GM18873 (cell line): ENCODE measurements around the gene REEP1.

Experiments used
- ATAC-seq: cut with Tn5 transposase; IDR thresholded peaks from one replicate; pipeline ENCODE4 v1.9.1; 2021; ENCODE audit warnings: mild to moderate bottlenecking, moderate library complexity, moderate number of reproducible peaks; ENCODE audit not compliant: unreplicated experiment, low FRiP score

The REEP1 gene, protein sequence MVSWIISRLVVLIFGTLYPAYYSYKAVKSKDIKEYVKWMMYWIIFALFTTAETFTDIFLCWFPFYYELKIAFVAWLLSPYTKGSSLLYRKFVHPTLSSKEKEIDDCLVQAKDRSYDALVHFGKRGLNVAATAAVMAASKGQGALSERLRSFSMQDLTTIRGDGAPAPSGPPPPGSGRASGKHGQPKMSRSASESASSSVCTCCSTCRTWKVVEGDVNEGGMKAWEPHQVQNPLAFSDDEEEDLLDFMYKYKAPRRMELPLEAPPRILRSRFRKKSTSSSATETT

DNA sequence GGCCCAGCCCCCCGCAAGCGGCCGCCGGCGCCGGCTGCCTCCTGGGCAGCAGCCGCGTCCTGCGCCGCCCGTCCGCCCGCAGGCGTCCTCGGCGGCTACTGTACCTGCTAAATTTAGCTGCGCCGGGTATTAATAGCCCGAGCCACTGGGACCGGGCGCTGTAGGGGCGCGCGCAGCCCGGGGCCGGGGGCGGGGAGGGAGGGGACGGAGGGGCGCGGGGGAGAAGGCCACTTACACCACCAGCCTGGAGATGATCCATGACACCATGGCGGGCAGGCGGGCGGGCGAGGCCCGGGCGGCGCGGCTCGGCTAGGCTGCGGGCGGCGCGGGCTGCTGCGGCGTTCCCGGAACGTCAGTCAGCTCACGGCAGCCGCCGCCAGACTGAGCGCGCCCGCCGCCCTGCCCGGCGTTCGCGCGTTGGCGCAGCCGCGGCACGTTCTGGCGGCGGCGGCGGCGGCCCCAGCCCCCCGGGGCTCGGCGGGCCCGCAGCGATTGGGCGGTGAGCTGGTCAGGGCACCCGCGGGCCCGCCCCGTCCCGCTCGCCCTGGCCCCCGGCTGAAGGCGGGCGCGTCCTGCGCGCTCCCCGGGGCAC, at the start of gene REEP1:
REEP1 (minus strand) TSS at position 383 of the 592 bp plus-strand sequence; CDS start at position 267, 116 bp downstream.
- no peak for ATAC-seq

DNA sequence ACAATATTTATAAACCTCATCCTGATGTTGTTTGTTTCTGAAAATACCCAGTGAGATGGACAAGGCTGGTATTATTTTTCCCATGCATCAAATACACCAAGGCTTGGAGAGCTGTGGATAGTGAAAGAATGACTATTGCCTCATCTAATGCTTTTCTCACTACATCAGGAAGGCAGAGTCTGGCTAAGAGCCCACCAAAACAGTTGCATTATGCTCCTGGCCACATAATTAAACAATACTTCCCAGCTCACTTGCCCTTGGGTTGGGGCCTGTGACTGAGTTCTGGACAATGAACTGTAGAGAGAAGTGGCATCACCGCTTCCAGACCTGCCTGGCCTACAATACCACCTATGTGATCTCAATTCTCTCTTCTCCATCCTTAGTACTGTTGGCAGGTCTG, 46.4 kb upstream of the REEP1 start:
- ATAC-seq = no peak

DNA sequence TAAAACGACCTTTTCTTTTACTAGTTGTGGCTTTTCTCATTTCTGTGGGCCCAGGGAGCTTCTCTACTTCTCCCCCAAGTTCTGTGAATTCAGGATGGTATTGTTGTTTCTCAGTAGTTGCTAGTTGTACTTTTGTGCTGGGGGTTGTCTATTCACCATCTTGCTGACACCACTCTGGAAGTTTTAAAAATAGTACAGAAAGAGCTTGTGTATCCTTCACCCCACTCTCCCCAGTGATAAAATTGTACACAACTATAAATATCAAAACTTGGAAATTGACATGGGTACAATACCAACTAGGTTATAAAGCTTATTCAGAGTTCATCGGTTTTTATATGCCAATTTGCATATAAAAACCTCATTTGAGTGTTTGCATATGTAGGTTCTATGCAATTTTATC, 45.3 kb upstream of the REEP1 start:
- no peak for ATAC-seq

DNA sequence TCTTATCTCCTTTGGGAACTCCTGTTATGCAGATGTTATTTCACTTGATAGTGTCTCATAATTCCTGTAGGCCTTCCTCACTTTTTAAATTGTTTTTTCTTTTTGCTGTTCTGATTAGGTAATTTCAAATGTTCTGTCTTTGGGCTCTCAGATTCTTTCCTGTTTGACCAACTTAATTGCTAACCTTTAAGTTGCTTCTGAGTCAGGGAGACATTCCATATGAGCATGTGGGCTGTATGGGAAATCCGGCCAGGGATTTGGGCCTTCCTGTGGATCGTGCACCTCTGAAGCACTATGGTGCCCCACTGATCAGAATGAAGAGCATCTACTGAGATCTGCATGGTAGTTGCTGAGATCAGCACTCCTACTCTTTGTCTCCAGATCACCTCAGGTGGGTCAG, 44.7 kb upstream of the REEP1 start:
- ATAC-seq = no peak

DNA sequence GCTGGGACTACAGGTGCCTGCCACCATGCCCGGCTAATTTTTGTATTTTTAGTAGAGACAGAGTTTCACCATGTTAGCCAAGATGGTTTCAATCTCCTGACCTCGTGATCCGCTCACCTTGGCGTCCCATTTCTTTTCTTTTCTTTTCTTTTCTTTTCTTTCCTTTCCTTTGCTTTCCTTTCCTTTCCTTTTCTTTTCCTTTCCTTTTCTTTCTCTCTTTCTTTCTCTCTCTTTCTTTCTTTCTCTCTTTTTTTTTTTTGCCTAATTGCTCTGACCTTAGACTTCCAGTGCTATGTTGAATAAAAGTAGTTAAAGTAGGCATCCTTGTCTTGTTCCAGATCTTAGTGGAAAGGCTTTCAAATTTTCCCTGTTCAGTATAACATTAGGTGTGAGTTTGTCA, 41.0 kb upstream of the REEP1 start:
- ATAC-seq = no peak

DNA sequence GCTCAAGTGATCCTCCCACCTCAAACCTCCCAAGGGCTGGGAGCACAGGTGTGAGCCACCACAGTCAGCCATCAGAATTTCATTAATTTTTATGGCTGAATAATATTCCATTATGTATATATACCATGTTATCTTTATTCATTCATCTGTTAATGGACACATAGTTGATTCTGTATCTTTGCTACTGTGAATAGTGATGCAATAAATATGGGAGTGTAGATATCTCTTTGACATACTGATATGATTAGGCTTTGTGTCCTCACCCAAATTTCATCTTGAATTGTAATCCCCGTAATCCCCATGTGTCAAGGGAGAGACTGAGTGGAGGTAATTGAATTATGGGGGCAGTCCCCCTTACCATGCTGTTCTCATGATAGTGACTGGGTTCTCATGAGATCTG, 38.2 kb upstream of the REEP1 start:
- ATAC-seq = no peak

DNA sequence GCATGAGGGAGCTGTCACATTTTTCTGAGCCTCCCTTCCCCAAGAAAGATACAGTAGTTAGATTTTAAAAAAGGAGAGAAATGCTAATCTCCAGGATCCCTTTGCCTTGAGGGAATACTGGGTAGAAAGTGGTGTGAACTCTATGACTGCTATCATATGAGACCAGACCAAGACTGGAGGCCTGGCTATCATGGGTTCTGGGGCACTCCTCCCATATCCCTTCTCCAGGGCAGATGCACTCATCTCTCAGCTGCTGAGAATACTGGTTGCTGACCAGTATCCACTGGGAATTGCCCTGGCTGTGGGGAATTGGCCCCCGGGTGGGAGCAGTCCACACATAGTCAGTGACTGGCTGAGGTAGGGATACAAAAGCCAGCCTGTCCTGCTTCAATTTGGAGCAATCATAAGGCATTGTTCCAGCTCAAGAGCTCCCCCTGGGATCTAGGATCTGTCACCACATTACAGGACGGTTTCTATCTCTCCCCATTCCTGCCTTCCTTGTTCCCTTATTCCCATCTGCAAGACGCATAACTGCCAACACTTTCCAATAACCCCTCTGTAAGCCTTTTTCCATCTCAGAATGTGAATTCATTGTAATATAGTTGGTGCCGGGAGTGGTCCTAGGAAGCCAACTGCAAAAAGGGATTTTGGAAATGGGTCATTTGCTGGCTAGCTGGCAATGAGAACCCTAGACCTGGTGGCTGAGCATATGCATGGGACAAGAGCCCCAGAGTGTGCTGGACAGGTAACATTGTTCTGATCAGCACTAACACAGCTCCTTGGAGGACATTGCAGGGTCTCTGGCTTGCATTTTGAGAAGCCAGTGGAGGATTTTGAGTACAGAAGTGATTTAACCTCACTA, 35.4 kb upstream of the REEP1 start:
- no peak for ATAC-seq

DNA sequence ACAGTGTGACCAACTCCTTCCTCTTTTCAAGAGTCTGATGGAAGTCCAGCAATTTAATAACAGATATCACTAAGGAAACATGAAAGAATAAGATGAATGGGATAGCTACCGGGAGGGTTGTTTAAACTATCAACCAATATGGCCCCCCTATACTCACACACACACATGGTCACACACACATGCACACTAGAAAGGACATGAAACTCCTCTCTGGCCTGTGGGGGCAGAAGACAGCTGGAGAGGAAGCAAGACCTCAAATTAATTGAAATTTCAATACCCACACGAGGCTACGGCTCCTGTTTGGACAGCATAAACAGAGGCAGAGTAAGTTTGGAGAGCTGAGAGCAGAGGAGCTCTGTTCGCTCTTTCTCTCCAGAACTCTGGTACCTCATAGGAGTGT, 34.7 kb upstream of the REEP1 start:
- ATAC-seq = no peak

DNA sequence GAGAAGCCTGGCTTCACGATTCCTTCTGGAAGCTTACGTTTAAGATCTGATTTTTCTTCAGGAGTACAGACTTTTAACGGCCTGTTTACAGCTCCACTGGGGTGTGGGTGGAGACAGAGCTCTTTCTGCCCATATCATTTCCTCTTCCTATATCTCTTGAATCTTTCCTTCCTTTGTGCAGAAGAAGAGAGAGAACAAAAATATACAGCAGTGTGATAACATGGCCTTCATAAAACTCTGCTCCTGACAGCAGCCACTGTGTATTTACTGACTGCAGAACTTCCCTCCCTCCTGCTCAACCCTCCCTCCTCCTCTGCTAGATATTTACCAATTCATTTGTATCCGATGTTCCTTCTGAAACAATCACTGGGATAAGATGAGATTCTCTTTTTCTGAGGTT, 34.1 kb upstream of the REEP1 start:
- no peak for ATAC-seq

DNA sequence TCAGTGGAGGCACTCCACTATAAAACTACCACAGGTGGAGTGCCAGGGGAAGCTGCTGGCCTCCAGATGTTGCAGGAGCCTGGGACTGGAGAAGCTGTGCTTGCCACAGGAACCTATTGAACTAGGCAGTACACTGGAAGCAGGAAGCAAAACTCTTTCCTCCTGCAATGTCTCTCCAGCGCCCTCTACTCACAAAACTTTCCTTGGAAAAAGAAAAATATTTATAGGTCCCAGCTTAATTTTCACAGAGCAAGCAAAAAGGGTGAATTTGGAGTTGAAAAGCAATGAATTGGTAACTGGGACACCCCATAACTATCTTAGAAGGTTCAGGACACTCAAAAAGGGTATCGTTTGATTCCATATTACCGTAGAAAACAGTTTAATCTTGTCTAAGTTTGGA, 33.2 kb upstream of the REEP1 start:
- ATAC-seq = no peak

DNA sequence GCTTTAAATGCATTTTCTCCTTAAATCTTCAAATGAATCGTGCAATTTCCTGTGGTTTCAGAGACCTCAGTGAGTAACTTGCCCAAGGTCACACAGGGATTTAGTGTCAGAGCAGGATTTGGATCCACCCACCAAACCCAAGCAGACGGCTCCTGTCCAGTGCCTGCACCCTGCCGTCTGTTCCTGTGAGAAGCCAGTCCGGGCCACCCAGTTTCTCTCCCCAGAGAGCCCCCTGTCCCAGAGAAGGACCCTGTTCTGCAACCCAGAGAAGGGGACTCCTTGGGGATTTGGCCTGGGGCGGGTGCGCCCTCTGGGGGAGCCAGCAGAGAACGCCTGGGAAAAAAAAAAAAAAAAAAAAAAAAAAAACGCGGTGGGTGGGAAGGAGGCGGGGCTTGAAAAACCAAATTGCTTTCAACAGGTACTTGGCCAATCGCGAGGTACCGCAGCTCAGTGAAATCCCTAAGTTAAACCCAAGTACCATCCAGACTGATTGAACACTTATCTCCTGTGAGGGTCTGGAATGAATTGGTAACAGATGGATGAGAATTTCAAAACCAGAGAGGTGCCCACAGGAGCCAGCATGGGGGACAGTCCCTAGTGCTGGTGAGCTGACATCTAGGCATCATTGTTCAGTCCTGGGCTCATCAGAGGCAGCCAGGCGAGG, 30.9 kb upstream of the REEP1 start:
- no peak for ATAC-seq

DNA sequence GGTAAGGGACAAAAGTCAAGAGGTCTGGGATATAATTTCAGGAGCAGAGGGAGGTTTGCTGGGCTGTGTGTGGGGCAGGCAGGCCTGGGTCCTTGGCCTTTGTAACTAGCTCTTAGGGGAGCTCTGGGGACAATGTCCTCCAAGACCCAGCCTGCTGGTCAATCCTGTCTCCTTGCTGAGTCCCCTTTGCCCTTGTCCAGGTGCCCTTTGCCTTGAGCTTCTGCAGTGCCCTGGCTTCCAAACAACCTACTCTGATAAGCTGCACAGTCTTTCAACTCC, 30.0 kb upstream of the REEP1 start:
- no peak for ATAC-seq

DNA sequence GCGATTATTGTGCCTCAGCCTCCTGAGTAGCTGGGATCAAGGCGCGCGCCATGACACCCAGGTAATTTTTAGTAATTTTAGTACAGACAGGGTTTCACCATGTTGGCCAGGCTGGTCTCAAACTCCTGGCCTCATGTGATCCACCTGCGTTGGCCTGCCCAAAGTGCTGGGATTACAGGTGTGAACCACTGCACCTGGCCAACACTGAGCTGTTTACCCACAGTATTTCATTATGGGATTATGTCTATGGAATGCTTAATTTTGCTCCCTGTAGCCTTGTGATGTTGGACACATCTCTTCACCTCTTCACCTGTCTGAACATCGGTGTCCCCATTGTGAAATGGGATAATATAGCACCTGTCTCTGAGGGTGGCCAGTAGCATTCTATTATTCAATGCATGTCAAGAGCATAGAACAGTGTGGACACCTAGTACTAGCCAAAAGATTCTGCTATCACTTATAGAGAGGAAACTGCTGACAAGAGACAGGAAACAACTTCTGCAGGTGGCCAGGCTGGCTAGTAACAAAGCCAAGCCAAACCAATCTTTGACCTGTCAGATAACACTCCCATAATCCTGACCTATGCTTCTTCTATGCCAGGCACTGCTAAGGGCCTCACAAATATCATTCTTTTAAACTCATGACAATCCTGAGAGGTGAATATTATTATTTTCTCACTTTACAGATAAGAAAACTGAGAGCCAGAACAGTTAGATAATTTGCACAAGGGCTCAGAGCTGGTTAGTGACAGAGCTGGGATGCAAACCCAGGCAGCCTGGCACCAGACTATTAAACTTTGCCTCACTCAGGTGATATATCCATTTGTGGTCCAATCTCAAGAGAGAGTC, 29.4 kb upstream of the REEP1 start:
- no peak for ATAC-seq

DNA sequence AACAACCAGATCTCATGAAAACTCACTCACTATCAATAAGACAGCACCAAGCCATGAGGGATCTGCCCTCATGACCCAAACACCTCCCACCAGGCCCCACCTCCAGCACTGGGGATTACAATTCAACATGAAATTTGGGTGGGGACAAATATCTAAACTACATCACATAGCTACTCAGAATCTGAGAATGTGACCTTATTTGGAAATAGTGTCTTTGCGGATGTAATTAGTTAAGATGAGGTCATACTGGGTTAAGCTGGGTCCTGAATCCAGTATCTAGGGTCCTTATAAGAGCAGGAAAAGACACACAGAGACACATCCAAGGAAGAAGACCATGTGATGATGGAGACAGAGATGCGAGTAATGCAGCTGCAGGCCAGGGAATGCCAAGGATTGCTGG, 27.5 kb upstream of the REEP1 start:
- no peak for ATAC-seq

DNA sequence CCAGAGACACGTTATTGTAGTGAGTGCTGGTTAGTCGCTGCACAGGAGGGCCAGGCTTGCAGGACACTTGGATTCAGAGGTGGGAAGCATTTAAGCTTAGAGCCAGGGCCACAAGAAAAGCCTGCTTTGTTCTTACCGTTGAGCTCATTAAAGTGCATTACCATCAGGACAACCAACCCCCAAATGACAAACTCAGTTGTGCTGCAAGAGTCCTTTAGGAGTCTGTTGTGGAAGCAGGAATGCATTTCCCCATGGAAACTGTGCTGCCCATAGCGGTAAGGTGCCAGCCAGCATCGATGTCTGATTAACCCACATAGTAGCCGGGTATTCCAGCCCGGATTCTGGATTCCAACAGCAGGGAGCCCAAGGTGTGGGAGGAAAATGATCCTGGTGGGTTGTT, 23.4 kb upstream of the REEP1 start:
- ATAC-seq = no peak

DNA sequence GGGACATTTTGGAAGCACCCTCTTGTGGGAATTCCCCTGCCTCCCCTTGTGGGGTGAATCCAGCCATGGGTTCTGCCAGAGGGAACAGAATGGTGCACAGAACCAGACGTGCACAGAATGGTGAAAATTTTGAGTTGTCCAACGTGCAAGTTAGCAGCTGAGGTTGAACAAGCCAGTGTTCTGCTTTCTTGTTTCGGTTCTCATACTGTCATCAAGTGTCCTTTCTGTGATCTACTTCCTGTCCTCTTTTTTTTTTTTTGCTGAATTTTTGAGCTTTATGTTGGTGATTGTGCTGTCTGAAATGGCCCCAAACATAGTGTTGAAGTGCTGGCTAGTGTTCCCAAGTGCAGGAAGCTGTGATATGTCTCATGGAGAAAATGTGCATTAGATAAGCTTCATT, 21.5 kb upstream of the REEP1 start:
- peak; percentile 79 for ATAC-seq

DNA sequence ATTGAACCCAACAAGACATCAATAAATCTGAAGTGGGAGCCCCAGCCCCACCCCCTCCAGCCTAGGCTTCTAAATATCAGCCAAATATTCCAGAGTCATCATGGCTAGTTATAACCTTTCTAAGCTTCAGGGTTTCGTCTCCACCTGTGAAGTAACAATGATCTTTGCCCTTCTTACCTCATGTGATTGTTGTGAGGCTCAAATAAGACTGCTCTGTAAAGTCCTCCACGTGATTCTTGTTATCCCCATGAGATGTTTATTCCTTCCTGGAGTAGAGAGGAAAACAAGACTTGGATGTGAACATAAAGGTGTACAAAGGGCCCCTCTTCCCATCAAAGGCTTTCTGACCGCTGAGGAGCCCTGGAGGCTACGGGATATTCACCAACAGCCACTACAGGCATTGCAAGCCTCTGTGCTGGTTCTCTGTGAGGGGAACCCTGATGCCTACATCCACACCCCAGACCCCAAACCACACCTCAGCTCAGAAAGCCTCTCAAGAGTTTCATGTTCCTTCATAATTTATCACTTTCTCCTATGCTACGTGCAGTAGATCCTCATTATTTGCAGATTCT, 20.1 kb upstream of the REEP1 start:
- ATAC-seq = no peak

DNA sequence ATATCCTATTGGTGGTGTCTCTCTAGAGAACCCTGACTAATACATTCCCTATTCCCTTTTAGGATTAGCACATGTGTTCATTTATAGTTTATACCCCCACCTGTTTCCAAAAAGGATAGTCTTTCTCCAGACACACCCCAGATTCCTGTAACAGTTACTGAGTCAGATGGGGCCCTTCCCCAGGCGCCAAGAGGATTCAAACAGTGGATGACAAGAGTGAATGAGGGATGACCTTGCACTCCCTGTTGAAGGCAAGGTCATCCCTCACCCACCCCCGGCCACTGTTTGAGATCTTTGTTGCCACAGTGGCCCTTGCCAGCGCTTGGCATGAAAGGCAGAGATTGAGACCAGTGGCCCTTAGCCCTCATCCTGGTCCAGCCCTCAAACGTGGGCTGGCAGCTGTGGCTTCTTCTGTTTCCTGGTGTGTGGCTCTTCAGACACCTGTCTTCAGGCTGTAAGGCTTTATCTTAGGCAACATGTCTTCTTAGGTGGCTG, 15.3 kb upstream of the REEP1 start:
- ATAC-seq = no peak

DNA sequence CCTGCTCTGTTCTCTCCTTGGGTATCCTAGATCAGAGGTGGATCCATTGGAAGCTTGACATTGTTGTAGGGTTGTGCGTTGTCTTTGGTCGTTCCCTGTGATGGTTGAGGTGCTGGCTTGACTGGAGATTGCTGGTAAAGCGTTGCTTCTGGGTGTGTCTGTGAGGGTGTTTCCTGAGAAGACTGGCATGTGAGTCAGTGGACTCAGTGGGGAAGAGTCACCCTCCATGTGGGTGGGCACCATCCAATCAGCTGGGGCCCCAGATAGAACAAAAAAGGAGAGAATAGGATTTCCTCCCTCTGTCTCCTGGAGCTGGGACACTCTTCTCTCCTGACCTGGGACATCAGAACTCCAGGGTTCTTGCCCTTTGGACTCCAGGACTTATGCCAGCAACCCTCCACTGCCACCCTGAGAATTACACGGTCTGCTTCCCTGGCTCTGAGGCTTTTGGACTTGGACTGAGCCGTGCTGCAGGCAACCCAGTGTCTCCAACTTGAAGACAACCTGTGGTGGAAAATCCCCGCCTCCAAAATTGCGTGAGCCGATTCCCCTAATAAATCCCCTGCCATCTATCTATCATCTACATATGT, 14.8 kb upstream of the REEP1 start:
- ATAC-seq = no peak

DNA sequence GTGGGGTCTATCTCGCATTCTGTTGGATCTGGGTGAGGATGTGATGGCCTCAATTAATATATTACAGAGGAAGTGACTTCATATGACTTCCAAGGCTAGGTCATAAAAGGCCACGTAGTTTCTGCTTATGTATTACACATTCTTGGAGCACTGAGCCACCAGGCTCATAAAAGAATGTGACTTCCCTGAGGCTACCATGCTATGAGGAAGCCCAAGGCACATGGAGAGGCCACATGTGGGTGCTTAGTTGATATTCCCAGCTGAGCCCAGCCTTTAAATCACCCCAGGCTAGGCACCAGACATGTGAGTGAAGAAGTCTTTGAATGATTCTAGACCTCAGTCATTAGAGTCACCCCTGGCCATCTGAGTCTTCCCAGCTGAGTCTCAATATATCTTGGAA, 13.3 kb upstream of the REEP1 start:
- ATAC-seq = no peak
